ENCODE data around the gene HMGB1.

GRCh38 chr13:30442926-30443325 lies 22.8 kb downstream of the HMGB1 start:
- no peak for TF ChIP-seq CTCF (IDR thresholded peaks at IDR 0.05)
- TF ChIP-seq POLR2A (IDR thresholded peaks at IDR 0.05) = no peak
